ENCODE data around the gene IWS1. TPM values are rescaled to one million over a fixed set of nuclear protein-coding genes. Genes with fewer than 3 reads are reported as not detected.

Gene IWS1
- total RNA-seq, 2 experiments from 2014 or later = 24.9 to 26.0 TPM

DNA sequence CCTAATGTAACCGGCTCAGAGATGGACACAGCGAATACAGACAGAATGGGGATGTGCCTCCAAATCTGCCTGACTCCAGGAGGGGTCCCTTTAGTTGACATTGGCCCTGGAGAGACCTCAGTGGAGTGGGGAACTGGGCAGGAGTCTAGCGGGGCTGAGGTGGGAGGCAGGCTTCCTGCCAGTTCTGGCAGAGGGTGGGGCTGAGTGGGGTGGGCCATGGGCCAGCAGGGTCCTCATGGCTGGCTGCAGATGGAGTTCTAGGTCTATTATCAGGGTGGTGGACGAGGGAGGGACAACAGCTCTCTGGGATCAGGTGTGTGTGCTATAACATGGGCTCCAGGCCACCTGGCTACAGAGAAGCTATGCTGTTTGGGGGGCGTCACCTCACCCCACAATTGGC is 86.9 kb downstream of the IWS1 start:
- no peak overlapping the region for H3K4me3 ChIP-seq (ENCODE audit: low read length)
- no peak for DNase-seq
- Mint-ChIP-seq H3K27me3 (no peaks in the 10 kb centered on the region), H3K27ac (no peak overlapping the region), H3K9me3 (peaks cover 5% of the 10 kb centered on the region), H3K36me3 (ENCODE audit: low read depth) (no peaks in the 10 kb centered on the region), H3K4me3 (no peak overlapping the region), H3K4me1 (ENCODE audit: low read depth) (no peaks in the 10 kb centered on the region)
- POLR2A ChIA-PET = no interaction called here
- intact Hi-C loops (cut with DNase I, micrococcal nuclease) = no loop called here
- no peaks in the 10 kb centered on the region for H3K36me3 ChIP-seq (ENCODE audit: insufficient read depth, low read length)
- CTCF ChIA-PET = no interaction called here
- peaks cover 11 to 15% of the 10 kb centered on the region in 2 experiments for H3K9me3 ChIP-seq (ENCODE audit: control insufficient read depth in 1 of 2, insufficient read depth in 1 of 2, low read length in 2 of 2)
- H3K27ac ChIP-seq (ENCODE audit: low read depth in 1 of 2, low read length in 2 of 2) = no peak overlapping the region
- no peak for ATAC-seq (ENCODE audit: poor library complexity)
- H3K27me3 ChIP-seq (ENCODE audit: control insufficient read depth in 1 of 2, insufficient read depth in 2 of 2, low read length in 2 of 2) = no peaks in the 10 kb centered on the region
- no peaks in the 10 kb centered on the region for H3K4me1 ChIP-seq (ENCODE audit: insufficient read depth, low read length)
- TF ChIP-seq, protein P1, sequence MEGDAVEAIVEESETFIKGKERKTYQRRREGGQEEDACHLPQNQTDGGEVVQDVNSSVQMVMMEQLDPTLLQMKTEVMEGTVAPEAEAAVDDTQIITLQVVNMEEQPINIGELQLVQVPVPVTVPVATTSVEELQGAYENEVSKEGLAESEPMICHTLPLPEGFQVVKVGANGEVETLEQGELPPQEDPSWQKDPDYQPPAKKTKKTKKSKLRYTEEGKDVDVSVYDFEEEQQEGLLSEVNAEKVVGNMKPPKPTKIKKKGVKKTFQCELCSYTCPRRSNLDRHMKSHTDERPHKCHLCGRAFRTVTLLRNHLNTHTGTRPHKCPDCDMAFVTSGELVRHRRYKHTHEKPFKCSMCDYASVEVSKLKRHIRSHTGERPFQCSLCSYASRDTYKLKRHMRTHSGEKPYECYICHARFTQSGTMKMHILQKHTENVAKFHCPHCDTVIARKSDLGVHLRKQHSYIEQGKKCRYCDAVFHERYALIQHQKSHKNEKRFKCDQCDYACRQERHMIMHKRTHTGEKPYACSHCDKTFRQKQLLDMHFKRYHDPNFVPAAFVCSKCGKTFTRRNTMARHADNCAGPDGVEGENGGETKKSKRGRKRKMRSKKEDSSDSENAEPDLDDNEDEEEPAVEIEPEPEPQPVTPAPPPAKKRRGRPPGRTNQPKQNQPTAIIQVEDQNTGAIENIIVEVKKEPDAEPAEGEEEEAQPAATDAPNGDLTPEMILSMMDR (IDR thresholded peaks at IDR 0.05) = no peak

DNA sequence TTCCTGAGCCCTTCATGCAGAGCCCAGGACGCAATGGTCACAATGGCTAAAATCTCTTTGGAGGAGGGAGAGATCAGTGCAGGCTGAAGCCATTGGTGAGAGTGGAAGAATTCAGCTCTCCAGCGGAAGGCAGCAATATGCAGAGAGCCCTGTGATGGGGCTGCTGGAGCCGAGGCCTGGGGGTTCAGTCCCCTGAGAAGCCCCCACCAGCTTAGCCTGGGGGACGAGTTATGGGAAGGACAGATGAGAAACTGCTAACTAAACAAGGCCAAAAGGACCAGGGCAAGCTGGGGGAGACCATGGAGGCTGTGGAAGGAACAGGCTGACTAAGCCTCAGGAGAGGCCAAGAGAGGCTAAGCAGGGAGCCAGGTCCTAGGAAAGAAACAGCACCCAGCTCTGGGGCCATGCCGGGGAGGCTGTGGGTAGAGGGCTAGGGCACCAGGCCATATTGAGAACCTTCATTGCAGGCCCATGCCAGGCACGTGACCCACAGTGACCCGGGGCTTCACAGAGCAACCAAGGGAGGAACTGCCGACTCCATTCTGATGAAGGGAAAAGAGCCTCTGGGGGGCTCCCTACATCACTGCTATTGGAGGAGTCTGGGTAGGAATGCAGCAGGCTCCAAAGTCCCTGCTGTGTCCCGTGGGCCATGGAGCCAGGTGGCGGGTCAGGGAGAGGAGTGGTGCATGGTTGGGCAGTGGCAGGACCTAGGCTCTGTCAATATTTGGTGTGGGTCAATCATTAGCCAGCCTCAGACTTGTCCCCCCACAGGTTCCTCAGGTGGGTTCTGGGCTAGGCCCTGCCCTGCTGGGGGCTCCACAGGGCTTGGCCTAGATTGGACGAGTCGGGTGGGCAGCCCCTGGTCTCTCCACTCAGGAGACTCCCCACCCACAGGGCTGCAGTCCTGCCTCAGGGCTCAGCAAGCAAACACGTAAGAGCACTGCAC is 88.2 kb downstream of the IWS1 start:
- POLR2A ChIA-PET = no interaction called here
- H3K4me3 ChIP-seq (ENCODE audit: low read length) = no peak overlapping the region
- ATAC-seq (ENCODE audit: poor library complexity) (no peak), DNase-seq (no peak)
- no peaks in the 10 kb centered on the region for H3K4me1 Mint-ChIP-seq (ENCODE audit: low read depth)
- no peak overlapping the region for H3K27ac ChIP-seq (ENCODE audit: low read depth in 1 of 2, low read length in 2 of 2)
- H3K36me3 Mint-ChIP-seq (ENCODE audit: low read depth) = no peaks in the 10 kb centered on the region
- H3K27me3 ChIP-seq (ENCODE audit: control insufficient read depth in 1 of 2, insufficient read depth in 2 of 2, low read length in 2 of 2) = no peaks in the 10 kb centered on the region
- TF ChIP-seq, protein P1 (IDR thresholded peaks at IDR 0.05) = no peak
- no peaks in the 10 kb centered on the region for H3K4me1 ChIP-seq (ENCODE audit: insufficient read depth, low read length)
- intact Hi-C loops (cut with DNase I, micrococcal nuclease) = no loop called here
- no peaks in the 10 kb centered on the region for H3K36me3 ChIP-seq (ENCODE audit: insufficient read depth, low read length)
- peaks cover 5% of the 10 kb centered on the region for H3K9me3 Mint-ChIP-seq
- H3K27ac Mint-ChIP-seq = no peak overlapping the region
- CTCF ChIA-PET = no interaction called here
- H3K4me3 Mint-ChIP-seq = no peak overlapping the region
- peaks cover 11 to 14% of the 10 kb centered on the region in 2 experiments for H3K9me3 ChIP-seq (ENCODE audit: control insufficient read depth in 1 of 2, insufficient read depth in 1 of 2, low read length in 2 of 2)
- H3K27me3 Mint-ChIP-seq = no peaks in the 10 kb centered on the region

DNA sequence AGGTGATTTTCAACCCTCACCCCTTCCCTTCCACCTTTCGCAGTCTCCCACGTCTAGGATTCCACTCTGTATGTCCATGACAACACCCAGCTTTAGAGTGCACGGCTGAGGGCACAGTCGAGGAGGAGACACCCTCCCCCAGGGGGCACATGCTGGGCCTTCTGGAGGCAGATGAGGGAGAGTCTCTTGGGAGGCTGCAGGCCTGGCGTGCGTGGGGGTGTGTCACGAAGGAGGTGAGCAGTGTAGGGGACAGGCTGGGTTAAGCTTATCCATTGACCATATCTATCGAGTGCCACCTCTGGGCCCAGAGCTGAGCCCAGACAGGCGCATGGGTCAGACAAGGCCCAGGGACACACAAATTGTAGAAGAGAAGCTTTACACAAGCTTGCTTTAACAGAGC is 89.2 kb downstream of the IWS1 start:
- TF ChIP-seq, protein P1 (IDR thresholded peaks at IDR 0.05) = no peak
- Histone ChIP-seq H3K9me3 (ENCODE audit: control insufficient read depth in 1 of 2, insufficient read depth in 1 of 2, low read length in 2 of 2) (peaks cover 11 to 14% of the 10 kb centered on the region in 2 experiments), H3K27me3 (ENCODE audit: control insufficient read depth in 1 of 2, insufficient read depth in 2 of 2, low read length in 2 of 2) (no peaks in the 10 kb centered on the region), H3K36me3 (ENCODE audit: insufficient read depth, low read length) (no peaks in the 10 kb centered on the region), H3K4me1 (ENCODE audit: insufficient read depth, low read length) (no peaks in the 10 kb centered on the region), H3K27ac (ENCODE audit: low read depth in 1 of 2, low read length in 2 of 2) (no peak overlapping the region), H3K4me3 (ENCODE audit: low read length) (no peak overlapping the region)
- no peak for ATAC-seq (ENCODE audit: poor library complexity)
- H3K27me3 Mint-ChIP-seq = no peaks in the 10 kb centered on the region
- DNase-seq = no peak
- CTCF ChIA-PET = no interaction called here
- no peaks in the 10 kb centered on the region for H3K36me3 Mint-ChIP-seq (ENCODE audit: low read depth)
- intact Hi-C loops (cut with DNase I, micrococcal nuclease) = no loop called here
- POLR2A ChIA-PET = no interaction called here
- H3K27ac Mint-ChIP-seq = no peak overlapping the region
- no peak overlapping the region for H3K4me3 Mint-ChIP-seq
- H3K9me3 Mint-ChIP-seq = no peaks in the 10 kb centered on the region
- no peaks in the 10 kb centered on the region for H3K4me1 Mint-ChIP-seq (ENCODE audit: low read depth)

Data from CD4-positive, alpha-beta T cell (primary cell).